HepG2 (cell line): ENCODE data around the gene USP43. TPM values are rescaled to one million over a fixed set of nuclear protein-coding genes. Genes with fewer than 3 reads are reported as not detected.

Experiments used
- AGO2 ChIP-seq: fragments of 200-400 bp; formaldehyde crosslinking; optimal IDR thresholded peaks from 2 replicates; pipeline ENCODE3; 2017; ENCODE audit warnings: mild to moderate bottlenecking, low read depth, low read length, moderate library complexity
- ATF1 ChIP-seq: IDR thresholded peaks from 2 replicates; pipeline ENCODE4 v1.6.1; 2016; ENCODE audit warnings: mild to moderate bottlenecking, control low read depth
- CENPT ChIP-seq: sonication (generic); formaldehyde crosslinking; IDR thresholded peaks from 2 replicates; pipeline ENCODE4 v1.8.0; 2022; ENCODE audit warnings: low read depth, mild to moderate bottlenecking, moderate library complexity, missing genetic modification reagents
- DBP ChIP-seq: sonication (generic); formaldehyde crosslinking; IDR thresholded peaks from 2 replicates; pipeline ENCODE4 v1.4.0; 2020; ENCODE audit warnings: missing genetic modification reagents; ENCODE audit errors: not compliant biosample characterization
- DPF2 ChIP-seq: sonication (generic); formaldehyde crosslinking; IDR thresholded peaks from 2 replicates; pipeline ENCODE4 v1.4.0; 2020; ENCODE audit warnings: mild to moderate bottlenecking, low read depth, missing genetic modification reagents, borderline replicate concordance
- E2F2 ChIP-seq: sonication (generic); formaldehyde crosslinking; IDR thresholded peaks from 2 replicates; pipeline ENCODE4 v1.4.0; 2020; ENCODE audit warnings: missing genetic modification reagents, borderline replicate concordance
- E2F5 ChIP-seq: sonication (generic); formaldehyde crosslinking; conservative IDR thresholded peaks from 2 replicates; pipeline ENCODE4 v1.4.0; 2020; ENCODE audit warnings: missing genetic modification reagents
- EZH2 ChIP-seq: conservative IDR thresholded peaks from 2 replicates; pipeline ENCODE4 v1.6.1; 2012; ENCODE audit warnings: mild to moderate bottlenecking, low read depth, low read length, moderate library complexity
- FIP1L1 ChIP-seq: fragments of 200-400 bp; formaldehyde crosslinking; IDR thresholded peaks from 2 replicates; pipeline ENCODE4 v1.6.1; 2018; ENCODE audit warnings: low read depth, mild to moderate bottlenecking, low read length, moderate library complexity, borderline replicate concordance; ENCODE audit not compliant: insufficient read depth
- GLMP ChIP-seq: sonication (generic); formaldehyde crosslinking; IDR thresholded peaks from 2 replicates; pipeline ENCODE4 v1.9.0; 2021; ENCODE audit warnings: missing genetic modification reagents, mild to moderate bottlenecking, borderline replicate concordance
- GZF1 ChIP-seq: sonication (generic); formaldehyde crosslinking; IDR thresholded peaks from 2 replicates; pipeline ENCODE4 v1.5.1; 2020; ENCODE audit warnings: mild to moderate bottlenecking, missing genetic modification reagents
- HNRNPL ChIP-seq: fragments of 200-400 bp; formaldehyde crosslinking; IDR thresholded peaks from 2 replicates; pipeline ENCODE4 v1.6.1; 2017; ENCODE audit warnings: mild to moderate bottlenecking, low read depth, low read length
- JUND ChIP-seq: sonication (generic); formaldehyde crosslinking; IDR thresholded peaks from 2 replicates; pipeline ENCODE4 v1.8.0; 2022; ENCODE audit warnings: mild to moderate bottlenecking, missing genetic modification reagents
- PCBP1 ChIP-seq: fragments of 200-400 bp; formaldehyde crosslinking; IDR thresholded peaks from 2 replicates; pipeline ENCODE4 v1.6.1; 2017; ENCODE audit warnings: mild to moderate bottlenecking, low read depth, low read length, borderline replicate concordance
- PCBP2 ChIP-seq: fragments of 200-400 bp; formaldehyde crosslinking; optimal IDR thresholded peaks from 2 replicates; pipeline ENCODE3; 2018; ENCODE audit warnings: low read length, low read depth; ENCODE audit not compliant: poor library complexity, severe bottlenecking
- RFX5 ChIP-seq: IDR thresholded peaks from 2 replicates; pipeline ENCODE4 v1.6.1; 2011; ENCODE audit warnings: low read depth, low read length, improper control_type of control experiment
- SP1 ChIP-seq, 2 experiments: fragments of 450-650 bp in 1 of 2; sonication (generic) in 1 of 2; formaldehyde crosslinking in 1 of 2; IDR thresholded peaks; 2 replicates each; pipeline versions ENCODE4 v1.4.0 to v1.6.1; 2016 to 2020; ENCODE audit warnings: missing genetic modification reagents in 1 of 2
- SPEN ChIP-seq: sonication (generic); formaldehyde crosslinking; IDR thresholded peaks from 2 replicates; pipeline ENCODE4 v1.5.1; 2020; ENCODE audit warnings: low read depth, mild to moderate bottlenecking, missing genetic modification reagents
- TBX2 ChIP-seq: sonication (generic); formaldehyde crosslinking; IDR thresholded peaks from 2 replicates; pipeline ENCODE4 v1.5.0; 2020; ENCODE audit warnings: missing genetic modification reagents, mild to moderate bottlenecking, borderline replicate concordance
- TEAD3 ChIP-seq: optimal IDR thresholded peaks from 2 replicates; pipeline ENCODE3; 2016; ENCODE audit warnings: borderline replicate concordance
- ZFP37 ChIP-seq: sonication (generic); formaldehyde crosslinking; IDR thresholded peaks from 2 replicates; pipeline ENCODE4 v1.4.0; 2020; ENCODE audit warnings: missing genetic modification reagents, borderline replicate concordance
- ZNF225 ChIP-seq: sonication (generic); formaldehyde crosslinking; IDR thresholded peaks from 2 replicates; pipeline ENCODE4 v1.4.0; 2020; ENCODE audit warnings: mild to moderate bottlenecking, missing genetic modification reagents
- ZNF253 ChIP-seq: sonication (generic); formaldehyde crosslinking; IDR thresholded peaks from 2 replicates; pipeline ENCODE4 v1.8.0; 2022; ENCODE audit warnings: mild to moderate bottlenecking, missing genetic modification reagents, borderline replicate concordance
- ZNF451 ChIP-seq: sonication (generic); formaldehyde crosslinking; IDR thresholded peaks from 2 replicates; pipeline ENCODE4 v1.5.0; 2020; ENCODE audit warnings: mild to moderate bottlenecking, missing genetic modification reagents
- ZNF768 ChIP-seq: sonication (generic); formaldehyde crosslinking; IDR thresholded peaks from 2 replicates; pipeline ENCODE4 v1.4.0; 2020; ENCODE audit warnings: missing genetic modification reagents
- ZNF839 ChIP-seq: sonication (generic); formaldehyde crosslinking; IDR thresholded peaks from 2 replicates; pipeline ENCODE4 v1.4.0; 2020; ENCODE audit warnings: missing genetic modification reagents, mild to moderate bottlenecking, borderline replicate concordance
- polyA plus RNA-seq, 8 experiments: library from polyadenylated mRNA; depleted of rRNA in 3 of 8; stranded (reverse) in 7 of 8; unstranded in 1 of 8; fragments of >200 nt; fragmentation: Illumina TruSeq in 4 of 8; extraction: Trizol in 4 of 8; gene quantifications; 2 replicates each; pipeline versions ENCODE4 v1.2.1 to v1.2.3, GENCODE V29; 2011 to 2016; ENCODE audit warnings: low read depth in 4 of 8, missing spikeins in 1 of 8, mixed read lengths in 1 of 8; ENCODE audit not compliant: insufficient read depth in 1 of 8
- total RNA-seq, 5 experiments: library from RNA; depleted of rRNA; stranded (reverse); fragments of >200 nt; fragmentation: Illumina TruSeq; extraction: Trizol; gene quantifications; 2 replicates each; pipeline ENCODE4 v1.2.3, GENCODE V29; 2016; ENCODE audit warnings: low read depth in 1 of 5

The USP43 gene
- total and polyA plus RNA-seq, 2 of the 13 experiments (the other 11 are each of a cell fraction or from before 2014, with no cell fraction given) = 1.6 to 2.2 TPM

GRCh38 chr17:9644910-9645751 lies at the start of gene USP43 (continued):
- TF ChIP-seq EZH2 = no peak
- TF ChIP-seq GLMP (CRISPR knock-in tag) = no peak
- no peak for TF ChIP-seq DBP (CRISPR knock-in tag)
- no peak for TF ChIP-seq ZNF451 (CRISPR knock-in tag)
- no peak for TF ChIP-seq CENPT (CRISPR knock-in tag)
- TF ChIP-seq JUND (CRISPR knock-in tag) = no peak
- TF ChIP-seq ZNF225 = peak; percentile 58; the same call in 1 of the 2 replicates
- TF ChIP-seq TBX2 = no peak
- no peak for TF ChIP-seq E2F5 (CRISPR knock-in tag)
- no peak for TF ChIP-seq FIP1L1
- peak; percentile 14; the same call in 1 of the 2 replicates for TF ChIP-seq ZNF768
- TF ChIP-seq SPEN (CRISPR knock-in tag) = no peak
- TF ChIP-seq PCBP1 = no peak
- TF ChIP-seq GZF1 (CRISPR knock-in tag) = no peak
- no peak for TF ChIP-seq E2F2 (CRISPR knock-in tag)
- no peak for TF ChIP-seq ZFP37
- TF ChIP-seq SP1 (IDR thresholded peaks at IDR 0.05) = no peak
- no peak for TF ChIP-seq SP1 (CRISPR knock-in tag; IDR thresholded peaks at IDR 0.05)
- TF ChIP-seq AGO2 = no peak
- no peak for TF ChIP-seq DPF2 (CRISPR knock-in tag)
- TF ChIP-seq RFX5 = no peak
- TF ChIP-seq ZNF839 (CRISPR knock-in tag) = no peak
- TF ChIP-seq ZNF253 = no peak
- 0 out of 2 replicates have a peak, but pooled peaks have one; percentile 27 for TF ChIP-seq HNRNPL
- no peak for TF ChIP-seq PCBP2
- no peak for TF ChIP-seq ATF1 (CRISPR knock-in tag)
- TF ChIP-seq TEAD3 (CRISPR knock-in tag) = peak; percentile 2
